ENCODE results near the gene PSMD13.
"Not testable (repeated sequence)": the region's sequence is repeated elsewhere in the genome, so short reads cannot be mapped to it uniquely, and the experiment has no call there.

DNA sequence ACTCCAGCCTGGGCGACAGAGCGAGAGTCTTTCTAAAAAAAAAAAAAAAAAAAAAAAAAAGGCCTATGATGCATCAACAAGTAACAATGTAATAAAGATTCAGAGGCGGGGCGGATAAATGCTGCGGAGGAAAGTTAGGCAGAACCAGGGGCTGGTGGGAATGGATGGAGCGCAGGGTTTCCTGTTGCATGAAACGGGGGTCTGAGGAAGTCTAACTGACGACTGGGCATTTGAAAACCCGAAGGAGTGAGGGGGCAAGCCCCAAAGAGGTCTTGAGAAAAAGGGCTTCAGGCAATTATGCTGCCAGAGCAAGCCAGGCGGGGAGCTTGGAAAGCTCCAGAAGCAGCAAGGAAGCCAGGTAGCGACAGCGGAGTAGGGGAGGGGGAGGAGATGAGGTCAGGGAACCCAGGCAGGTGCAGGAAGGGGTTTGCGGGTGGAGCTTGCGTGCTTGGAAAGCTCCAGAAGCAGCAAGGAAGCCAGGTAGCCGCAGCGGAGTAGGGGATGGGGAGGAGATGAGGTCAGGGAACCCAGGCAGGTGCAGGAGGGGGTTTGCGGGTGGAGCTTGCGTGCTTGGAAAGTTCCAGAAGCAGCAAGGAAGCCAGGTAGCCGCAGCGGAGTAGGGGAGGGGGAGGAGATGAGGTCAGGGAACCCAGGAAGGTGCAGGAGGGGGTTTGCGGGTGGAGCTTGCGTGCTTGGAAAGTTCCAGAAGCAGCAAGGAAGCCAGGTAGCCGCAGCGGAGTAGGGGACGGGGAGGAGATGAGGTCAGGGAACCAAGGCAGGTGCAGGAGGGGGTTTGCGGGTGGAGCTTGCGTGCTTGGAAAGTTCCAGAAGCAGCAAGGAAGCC lies 50.4 kb downstream of the PSMD13 start:
- TF ChIP-seq, protein P1, sequence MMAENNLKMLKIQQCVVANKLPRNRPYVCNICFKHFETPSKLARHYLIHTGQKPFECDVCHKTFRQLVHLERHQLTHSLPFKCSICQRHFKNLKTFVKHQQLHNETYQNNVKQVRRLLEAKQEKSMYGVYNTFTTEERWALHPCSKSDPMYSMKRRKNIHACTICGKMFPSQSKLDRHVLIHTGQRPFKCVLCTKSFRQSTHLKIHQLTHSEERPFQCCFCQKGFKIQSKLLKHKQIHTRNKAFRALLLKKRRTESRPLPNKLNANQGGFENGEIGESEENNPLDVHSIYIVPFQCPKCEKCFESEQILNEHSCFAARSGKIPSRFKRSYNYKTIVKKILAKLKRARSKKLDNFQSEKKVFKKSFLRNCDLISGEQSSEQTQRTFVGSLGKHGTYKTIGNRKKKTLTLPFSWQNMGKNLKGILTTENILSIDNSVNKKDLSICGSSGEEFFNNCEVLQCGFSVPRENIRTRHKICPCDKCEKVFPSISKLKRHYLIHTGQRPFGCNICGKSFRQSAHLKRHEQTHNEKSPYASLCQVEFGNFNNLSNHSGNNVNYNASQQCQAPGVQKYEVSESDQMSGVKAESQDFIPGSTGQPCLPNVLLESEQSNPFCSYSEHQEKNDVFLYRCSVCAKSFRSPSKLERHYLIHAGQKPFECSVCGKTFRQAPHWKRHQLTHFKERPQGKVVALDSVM (CRISPR knock-in tag; IDR thresholded peaks at IDR 0.05): not testable (repeated sequence)
- not testable (repeated sequence) for TF ChIP-seq ZBTB3 (CRISPR knock-in tag; IDR thresholded peaks at IDR 0.05; ENCODE audit: borderline replicate concordance, low read depth); SMARCE1 (IDR thresholded peaks at IDR 0.05; ENCODE audit: borderline replicate concordance); CEBPB (IDR thresholded peaks at IDR 0.05; ENCODE audit: borderline replicate concordance, low read depth, low read length); POLR2A (IDR thresholded peaks at IDR 0.05; ENCODE audit: insufficient read depth in 1 of 2, low read depth in 2 of 2, low read length in 2 of 2); GABPB1 (CRISPR knock-in tag; IDR thresholded peaks at IDR 0.05); TARDBP (CRISPR knock-in tag; IDR thresholded peaks at IDR 0.05); MYC (CRISPR knock-in tag; IDR thresholded peaks at IDR 0.05; ENCODE audit: borderline replicate concordance)
- TF ChIP-seq, protein P2, sequence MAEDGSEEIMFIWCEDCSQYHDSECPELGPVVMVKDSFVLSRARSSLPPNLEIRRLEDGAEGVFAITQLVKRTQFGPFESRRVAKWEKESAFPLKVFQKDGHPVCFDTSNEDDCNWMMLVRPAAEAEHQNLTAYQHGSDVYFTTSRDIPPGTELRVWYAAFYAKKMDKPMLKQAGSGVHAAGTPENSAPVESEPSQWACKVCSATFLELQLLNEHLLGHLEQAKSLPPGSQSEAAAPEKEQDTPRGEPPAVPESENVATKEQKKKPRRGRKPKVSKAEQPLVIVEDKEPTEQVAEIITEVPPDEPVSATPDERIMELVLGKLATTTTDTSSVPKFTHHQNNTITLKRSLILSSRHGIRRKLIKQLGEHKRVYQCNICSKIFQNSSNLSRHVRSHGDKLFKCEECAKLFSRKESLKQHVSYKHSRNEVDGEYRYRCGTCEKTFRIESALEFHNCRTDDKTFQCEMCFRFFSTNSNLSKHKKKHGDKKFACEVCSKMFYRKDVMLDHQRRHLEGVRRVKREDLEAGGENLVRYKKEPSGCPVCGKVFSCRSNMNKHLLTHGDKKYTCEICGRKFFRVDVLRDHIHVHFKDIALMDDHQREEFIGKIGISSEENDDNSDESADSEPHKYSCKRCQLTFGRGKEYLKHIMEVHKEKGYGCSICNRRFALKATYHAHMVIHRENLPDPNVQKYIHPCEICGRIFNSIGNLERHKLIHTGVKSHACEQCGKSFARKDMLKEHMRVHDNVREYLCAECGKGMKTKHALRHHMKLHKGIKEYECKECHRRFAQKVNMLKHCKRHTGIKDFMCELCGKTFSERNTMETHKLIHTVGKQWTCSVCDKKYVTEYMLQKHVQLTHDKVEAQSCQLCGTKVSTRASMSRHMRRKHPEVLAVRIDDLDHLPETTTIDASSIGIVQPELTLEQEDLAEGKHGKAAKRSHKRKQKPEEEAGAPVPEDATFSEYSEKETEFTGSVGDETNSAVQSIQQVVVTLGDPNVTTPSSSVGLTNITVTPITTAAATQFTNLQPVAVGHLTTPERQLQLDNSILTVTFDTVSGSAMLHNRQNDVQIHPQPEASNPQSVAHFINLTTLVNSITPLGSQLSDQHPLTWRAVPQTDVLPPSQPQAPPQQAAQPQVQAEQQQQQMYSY (CRISPR knock-in tag; IDR thresholded peaks at IDR 0.05): not testable (repeated sequence)
- TF ChIP-seq, protein P3, sequence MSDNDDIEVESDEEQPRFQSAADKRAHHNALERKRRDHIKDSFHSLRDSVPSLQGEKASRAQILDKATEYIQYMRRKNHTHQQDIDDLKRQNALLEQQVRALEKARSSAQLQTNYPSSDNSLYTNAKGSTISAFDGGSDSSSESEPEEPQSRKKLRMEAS (IDR thresholded peaks at IDR 0.05): not testable (repeated sequence)
- TF ChIP-seq, protein P4, sequence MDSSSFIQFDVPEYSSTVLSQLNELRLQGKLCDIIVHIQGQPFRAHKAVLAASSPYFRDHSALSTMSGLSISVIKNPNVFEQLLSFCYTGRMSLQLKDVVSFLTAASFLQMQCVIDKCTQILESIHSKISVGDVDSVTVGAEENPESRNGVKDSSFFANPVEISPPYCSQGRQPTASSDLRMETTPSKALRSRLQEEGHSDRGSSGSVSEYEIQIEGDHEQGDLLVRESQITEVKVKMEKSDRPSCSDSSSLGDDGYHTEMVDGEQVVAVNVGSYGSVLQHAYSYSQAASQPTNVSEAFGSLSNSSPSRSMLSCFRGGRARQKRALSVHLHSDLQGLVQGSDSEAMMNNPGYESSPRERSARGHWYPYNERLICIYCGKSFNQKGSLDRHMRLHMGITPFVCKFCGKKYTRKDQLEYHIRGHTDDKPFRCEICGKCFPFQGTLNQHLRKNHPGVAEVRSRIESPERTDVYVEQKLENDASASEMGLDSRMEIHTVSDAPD (CRISPR knock-in tag; IDR thresholded peaks at IDR 0.05): not testable (repeated sequence)
- TF ChIP-seq, protein P5, sequence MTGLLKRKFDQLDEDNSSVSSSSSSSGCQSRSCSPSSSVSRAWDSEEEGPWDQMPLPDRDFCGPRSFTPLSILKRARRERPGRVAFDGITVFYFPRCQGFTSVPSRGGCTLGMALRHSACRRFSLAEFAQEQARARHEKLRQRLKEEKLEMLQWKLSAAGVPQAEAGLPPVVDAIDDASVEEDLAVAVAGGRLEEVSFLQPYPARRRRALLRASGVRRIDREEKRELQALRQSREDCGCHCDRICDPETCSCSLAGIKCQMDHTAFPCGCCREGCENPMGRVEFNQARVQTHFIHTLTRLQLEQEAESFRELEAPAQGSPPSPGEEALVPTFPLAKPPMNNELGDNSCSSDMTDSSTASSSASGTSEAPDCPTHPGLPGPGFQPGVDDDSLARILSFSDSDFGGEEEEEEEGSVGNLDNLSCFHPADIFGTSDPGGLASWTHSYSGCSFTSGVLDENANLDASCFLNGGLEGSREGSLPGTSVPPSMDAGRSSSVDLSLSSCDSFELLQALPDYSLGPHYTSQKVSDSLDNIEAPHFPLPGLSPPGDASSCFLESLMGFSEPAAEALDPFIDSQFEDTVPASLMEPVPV (CRISPR knock-in tag; IDR thresholded peaks at IDR 0.05): not testable (repeated sequence)
- TF ChIP-seq, protein P6, sequence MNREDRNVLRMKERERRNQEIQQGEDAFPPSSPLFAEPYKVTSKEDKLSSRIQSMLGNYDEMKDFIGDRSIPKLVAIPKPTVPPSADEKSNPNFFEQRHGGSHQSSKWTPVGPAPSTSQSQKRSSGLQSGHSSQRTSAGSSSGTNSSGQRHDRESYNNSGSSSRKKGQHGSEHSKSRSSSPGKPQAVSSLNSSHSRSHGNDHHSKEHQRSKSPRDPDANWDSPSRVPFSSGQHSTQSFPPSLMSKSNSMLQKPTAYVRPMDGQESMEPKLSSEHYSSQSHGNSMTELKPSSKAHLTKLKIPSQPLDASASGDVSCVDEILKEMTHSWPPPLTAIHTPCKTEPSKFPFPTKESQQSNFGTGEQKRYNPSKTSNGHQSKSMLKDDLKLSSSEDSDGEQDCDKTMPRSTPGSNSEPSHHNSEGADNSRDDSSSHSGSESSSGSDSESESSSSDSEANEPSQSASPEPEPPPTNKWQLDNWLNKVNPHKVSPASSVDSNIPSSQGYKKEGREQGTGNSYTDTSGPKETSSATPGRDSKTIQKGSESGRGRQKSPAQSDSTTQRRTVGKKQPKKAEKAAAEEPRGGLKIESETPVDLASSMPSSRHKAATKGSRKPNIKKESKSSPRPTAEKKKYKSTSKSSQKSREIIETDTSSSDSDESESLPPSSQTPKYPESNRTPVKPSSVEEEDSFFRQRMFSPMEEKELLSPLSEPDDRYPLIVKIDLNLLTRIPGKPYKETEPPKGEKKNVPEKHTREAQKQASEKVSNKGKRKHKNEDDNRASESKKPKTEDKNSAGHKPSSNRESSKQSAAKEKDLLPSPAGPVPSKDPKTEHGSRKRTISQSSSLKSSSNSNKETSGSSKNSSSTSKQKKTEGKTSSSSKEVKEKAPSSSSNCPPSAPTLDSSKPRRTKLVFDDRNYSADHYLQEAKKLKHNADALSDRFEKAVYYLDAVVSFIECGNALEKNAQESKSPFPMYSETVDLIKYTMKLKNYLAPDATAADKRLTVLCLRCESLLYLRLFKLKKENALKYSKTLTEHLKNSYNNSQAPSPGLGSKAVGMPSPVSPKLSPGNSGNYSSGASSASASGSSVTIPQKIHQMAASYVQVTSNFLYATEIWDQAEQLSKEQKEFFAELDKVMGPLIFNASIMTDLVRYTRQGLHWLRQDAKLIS (CRISPR knock-in tag; IDR thresholded peaks at IDR 0.05): not testable (repeated sequence)

Measured in HepG2 (cell line).